Nephron (organoid): ENCODE measurements around the gene MYO3B.

Experiments
- H3K27ac Mint-ChIP-seq, 3 experiments: 2 replicates each; pipeline ENCODE4 v1.8.0; 2020; ENCODE audit warnings: mixed read lengths in 3 of 3, mild to moderate bottlenecking in 2 of 3, moderate library complexity in 1 of 3
- H3K27me3 Mint-ChIP-seq: 2 replicates; pipeline ENCODE4 v1.8.0; 2021; ENCODE audit warnings: low read depth, mild to moderate bottlenecking, moderate library complexity, mixed read lengths
- H3K36me3 Mint-ChIP-seq: 2 replicates; pipeline ENCODE4 v1.8.0; 2020; ENCODE audit warnings: low read depth, mixed read lengths
- H3K4me1 Mint-ChIP-seq: 2 replicates; pipeline ENCODE4 v1.8.0; 2020; ENCODE audit warnings: mixed read lengths
- H3K4me3 Mint-ChIP-seq, 3 experiments: 2 replicates each; pipeline ENCODE4 v1.8.0; 2020; ENCODE audit warnings: mild to moderate bottlenecking in 3 of 3, mixed read lengths in 3 of 3, moderate library complexity in 2 of 3
- H3K9me3 Mint-ChIP-seq: 2 replicates; pipeline ENCODE4 v1.8.0; 2020; ENCODE audit warnings: mixed read lengths
- TF ChIP-seq, protein P1 (sequence below), 3 experiments: fragments of 200-600 bp; sonication (generic); IDR thresholded peaks; one replicate each; pipeline ENCODE4 v1.5.0; 2021; ENCODE audit warnings: antibody characterized with exemption in 3 of 3; ENCODE audit not compliant: unreplicated experiment in 3 of 3

Gene MYO3B

GRCh38 chr2:170639635-170640034 lies 461.7 kb downstream of the MYO3B start:
- no peak overlapping the region for H3K4me3 Mint-ChIP-seq
- H3K4me1 Mint-ChIP-seq, result no peaks in the 10 kb centered on the region
- H3K27ac Mint-ChIP-seq, result no peak overlapping the region
- TF ChIP-seq, protein P1, sequence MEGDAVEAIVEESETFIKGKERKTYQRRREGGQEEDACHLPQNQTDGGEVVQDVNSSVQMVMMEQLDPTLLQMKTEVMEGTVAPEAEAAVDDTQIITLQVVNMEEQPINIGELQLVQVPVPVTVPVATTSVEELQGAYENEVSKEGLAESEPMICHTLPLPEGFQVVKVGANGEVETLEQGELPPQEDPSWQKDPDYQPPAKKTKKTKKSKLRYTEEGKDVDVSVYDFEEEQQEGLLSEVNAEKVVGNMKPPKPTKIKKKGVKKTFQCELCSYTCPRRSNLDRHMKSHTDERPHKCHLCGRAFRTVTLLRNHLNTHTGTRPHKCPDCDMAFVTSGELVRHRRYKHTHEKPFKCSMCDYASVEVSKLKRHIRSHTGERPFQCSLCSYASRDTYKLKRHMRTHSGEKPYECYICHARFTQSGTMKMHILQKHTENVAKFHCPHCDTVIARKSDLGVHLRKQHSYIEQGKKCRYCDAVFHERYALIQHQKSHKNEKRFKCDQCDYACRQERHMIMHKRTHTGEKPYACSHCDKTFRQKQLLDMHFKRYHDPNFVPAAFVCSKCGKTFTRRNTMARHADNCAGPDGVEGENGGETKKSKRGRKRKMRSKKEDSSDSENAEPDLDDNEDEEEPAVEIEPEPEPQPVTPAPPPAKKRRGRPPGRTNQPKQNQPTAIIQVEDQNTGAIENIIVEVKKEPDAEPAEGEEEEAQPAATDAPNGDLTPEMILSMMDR (IDR thresholded peaks at IDR 0.05; ENCODE audit: unreplicated experiment in 3 of 3), result no peak
- no peaks in the 10 kb centered on the region for H3K27me3 Mint-ChIP-seq
- no peaks in the 10 kb centered on the region for H3K36me3 Mint-ChIP-seq
- H3K9me3 Mint-ChIP-seq, result no peaks in the 10 kb centered on the region

GRCh38 chr2:170641961-170642360 lies 464.0 kb downstream of the MYO3B start:
- Mint-ChIP-seq H3K27ac (no peak overlapping the region), H3K27me3 (no peaks in the 10 kb centered on the region), H3K36me3 (no peaks in the 10 kb centered on the region), H3K9me3 (no peaks in the 10 kb centered on the region), H3K4me3 (no peak overlapping the region), H3K4me1 (no peaks in the 10 kb centered on the region)
- TF ChIP-seq, protein P1 (IDR thresholded peaks at IDR 0.05; ENCODE audit: unreplicated experiment in 3 of 3), result no peak

DNA sequence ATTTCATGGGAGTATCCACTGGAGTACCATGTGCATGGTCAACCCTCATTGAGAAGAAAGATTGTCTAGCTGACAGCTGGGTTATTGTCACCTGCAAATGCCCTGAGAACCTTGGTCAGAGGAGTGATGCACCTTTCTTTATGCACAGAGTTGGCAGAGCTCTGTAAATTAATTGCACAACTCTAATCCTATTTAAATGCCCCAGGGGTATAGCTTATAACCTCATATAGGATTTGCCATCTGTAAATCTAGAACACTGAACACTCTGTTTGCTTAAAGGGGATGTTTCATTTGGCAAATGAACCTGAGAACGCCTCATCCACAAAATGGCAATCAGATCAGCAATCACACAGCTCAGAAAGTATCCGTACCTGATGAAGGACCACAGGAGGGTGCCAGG lies 465.4 kb downstream of the MYO3B start:
- Mint-ChIP-seq H3K36me3 (no peaks in the 10 kb centered on the region), H3K4me1 (peaks cover 5% of the 10 kb centered on the region), H3K4me3 (no peak overlapping the region), H3K27me3 (no peaks in the 10 kb centered on the region), H3K27ac (no peak overlapping the region), H3K9me3 (no peaks in the 10 kb centered on the region)
- TF ChIP-seq, protein P1 (IDR thresholded peaks at IDR 0.05; ENCODE audit: unreplicated experiment in 3 of 3), result no peak

DNA sequence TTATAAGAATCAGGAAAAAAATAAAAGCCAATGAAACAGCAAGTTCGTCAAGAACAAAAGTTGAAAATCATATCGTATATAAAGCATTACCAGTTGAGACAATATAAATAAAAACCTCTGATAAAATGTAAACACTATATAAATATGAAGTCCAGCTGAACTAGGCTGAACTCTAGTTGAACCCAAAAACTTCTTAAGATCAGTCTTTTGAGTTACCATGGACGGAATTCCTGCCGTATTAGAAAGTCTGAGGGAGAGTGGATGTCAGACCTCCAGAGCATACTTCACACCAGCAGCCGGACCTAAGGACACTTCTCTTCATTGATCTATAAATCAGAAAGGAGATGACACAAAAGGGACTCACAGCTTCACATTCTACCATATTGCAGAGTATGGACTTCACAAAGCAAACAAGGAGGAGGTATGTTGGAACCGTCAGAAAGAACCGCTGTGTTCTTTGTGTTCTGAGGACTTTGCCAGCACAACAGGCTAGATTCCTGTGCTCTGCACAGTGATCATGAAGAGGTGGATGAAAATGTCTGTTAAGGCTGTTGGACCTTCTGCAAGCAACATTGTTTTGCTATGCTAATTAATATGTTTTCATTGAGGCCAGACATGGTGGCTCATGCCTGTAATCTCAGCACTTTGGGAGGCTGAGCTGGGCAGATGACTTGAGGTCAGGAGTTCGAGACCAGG lies 469.9 kb downstream of the MYO3B start:
- no peaks in the 10 kb centered on the region for H3K9me3 Mint-ChIP-seq
- peak overlapping the region in 2 of 3 experiments; percentile 4 to 59 for H3K27ac Mint-ChIP-seq
- TF ChIP-seq, protein P1 (IDR thresholded peaks at IDR 0.05; ENCODE audit: unreplicated experiment in 3 of 3), result no peak
- peaks cover 11% of the 10 kb centered on the region for H3K4me1 Mint-ChIP-seq
- peak overlapping the region in 1 of 3 experiments; percentile 3 for H3K4me3 Mint-ChIP-seq
- H3K36me3 Mint-ChIP-seq, result no peaks in the 10 kb centered on the region
- no peaks in the 10 kb centered on the region for H3K27me3 Mint-ChIP-seq

- H3K27ac Mint-ChIP-seq, result peak overlapping the region in 1 of 3 experiments; percentile 29
- H3K27me3 Mint-ChIP-seq, result peaks cover 6% of the 10 kb centered on the region
- H3K4me1 Mint-ChIP-seq, result peaks cover 11% of the 10 kb centered on the region
- H3K36me3 Mint-ChIP-seq, result no peaks in the 10 kb centered on the region
- TF ChIP-seq, protein P1 (IDR thresholded peaks at IDR 0.05; ENCODE audit: unreplicated experiment in 3 of 3), result no peak
- H3K4me3 Mint-ChIP-seq, result no peak overlapping the region
- H3K9me3 Mint-ChIP-seq, result no peaks in the 10 kb centered on the region
Observed at GRCh38 chr2:170651624-170652325, 473.8 kb downstream of the MYO3B start.
